Stimulated activated naive CD4-positive, alpha-beta T cell (primary cell): ENCODE measurements around the gene VCL.
"Not testable (repeated sequence)": the region's sequence is repeated elsewhere in the genome, so short reads cannot be mapped to it uniquely, and the experiment has no call there.

Source experiments
- DNase-seq, 6 experiments: peaks; one replicate each; lab custom pipeline; 2025; lab: John Stamatoyannopoulos, UW

Gene VCL

GRCh38 chr10:74109452-74109851 lies 111.5 kb downstream of the VCL start:
- no peak for DNase-seq

- no peak for DNase-seq
Measured at GRCh38 chr10:74110120-74110519, 112.2 kb downstream of the VCL start.

GRCh38 chr10:74111799-74112198 lies 113.9 kb downstream of the VCL start:
- no peak for DNase-seq

- no peak for DNase-seq
Measured at GRCh38 chr10:74113546-74113945, 115.6 kb downstream of the VCL start.

- DNase-seq, result no peak
Measured at GRCh38 chr10:74114041-74114448, 116.1 kb downstream of the VCL start.

GRCh38 chr10:74117738-74118137 lies 119.8 kb downstream of the VCL start:
- no peak for DNase-seq

GRCh38 chr10:74118804-74119203 lies 120.9 kb downstream of the VCL start:
- DNase-seq, result no peak

- DNase-seq, result no peak
Measured at GRCh38 chr10:74120911-74121310, 123.0 kb downstream of the VCL start.

GRCh38 chr10:74121368-74121767 lies 123.5 kb downstream of the VCL start:
- DNase-seq, result no peak

- no peak for DNase-seq
Measured at GRCh38 chr10:74122060-74122459, 124.1 kb downstream of the VCL start.

- DNase-seq, result no peak
Measured at GRCh38 chr10:74123081-74123480, 125.2 kb downstream of the VCL start.

GRCh38 chr10:74133923-74134820 lies 136.3 kb downstream of the VCL start:
- no peak for DNase-seq

- DNase-seq, result no peak
Measured at GRCh38 chr10:74135452-74135851, 137.5 kb downstream of the VCL start.

- DNase-seq, result no peak
Measured at GRCh38 chr10:74137992-74138391, 140.1 kb downstream of the VCL start.

- DNase-seq, result not testable (repeated sequence)
Measured at GRCh38 chr10:74138596-74138995, 140.7 kb downstream of the VCL start.

GRCh38 chr10:74139981-74140380 lies 142.1 kb downstream of the VCL start:
- DNase-seq, result no peak

GRCh38 chr10:74140553-74140952 lies 142.6 kb downstream of the VCL start:
- DNase-seq, result no peak

GRCh38 chr10:74145133-74145532 lies 147.2 kb downstream of the VCL start:
- no peak for DNase-seq

GRCh38 chr10:74146980-74147379 lies 149.1 kb downstream of the VCL start:
- DNase-seq, result not testable (repeated sequence)

GRCh38 chr10:74150204-74150989 lies 152.5 kb downstream of the VCL start, which contains the start of gene AP3M1:
TSS of gene AP3M1 (minus strand) at chr10:74150828. CDS start at chr10:74138379, 12,449 bp downstream.
- DNase-seq, result peak in 4 of 6 experiments; percentile 35 to 87 (median 80)

- peak; percentile 98 to 100 (median 99) for DNase-seq
Measured at GRCh38 chr10:74150990-74151878, 153.3 kb downstream of the VCL start, which contains the start of gene ADK. TSS of gene ADK (plus strand) at chr10:74151221. CDS start at chr10:74151279, 58 bp downstream.
